ELF-1 (cell line): ENCODE data around the gene GRIN2D.

ENCODE experiments used
- DNase-seq: peaks from one replicate; pipeline ENCODE4 v3.0.0-alpha.2; 2016; ENCODE audit warnings: low read depth, low spot score

The GRIN2D gene

DNA sequence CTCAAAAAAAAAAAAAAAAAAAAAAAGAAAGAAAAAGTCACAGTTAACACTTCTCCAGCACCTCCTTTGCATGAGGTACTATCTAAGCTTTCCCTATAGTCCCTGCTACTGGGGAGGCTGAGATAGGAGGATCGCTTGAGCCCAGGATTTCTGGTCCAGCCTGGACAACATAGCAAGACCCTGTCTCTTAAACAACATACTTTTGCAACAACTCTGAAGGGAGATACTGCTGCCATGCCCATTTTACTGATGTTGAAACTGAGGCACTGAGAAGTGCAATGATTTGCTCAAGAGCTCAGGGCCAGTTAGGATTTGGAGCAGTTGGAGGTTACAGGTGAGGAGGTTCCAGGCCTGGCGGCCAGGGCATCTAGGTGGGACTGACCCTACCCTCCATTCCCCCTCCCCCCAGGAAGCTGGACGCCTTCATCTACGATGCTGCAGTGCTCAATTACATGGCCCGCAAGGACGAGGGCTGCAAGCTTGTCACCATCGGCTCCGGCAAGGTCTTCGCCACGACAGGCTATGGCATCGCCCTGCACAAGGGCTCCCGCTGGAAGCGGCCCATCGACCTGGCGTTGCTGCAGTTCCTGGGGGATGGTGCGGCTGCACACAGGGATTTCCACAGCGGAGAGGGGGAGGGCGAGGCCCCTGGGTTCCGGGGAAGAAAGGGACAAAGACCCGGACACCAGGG, 48.0 kb downstream of the GRIN2D start:
- no peak for DNase-seq

DNA sequence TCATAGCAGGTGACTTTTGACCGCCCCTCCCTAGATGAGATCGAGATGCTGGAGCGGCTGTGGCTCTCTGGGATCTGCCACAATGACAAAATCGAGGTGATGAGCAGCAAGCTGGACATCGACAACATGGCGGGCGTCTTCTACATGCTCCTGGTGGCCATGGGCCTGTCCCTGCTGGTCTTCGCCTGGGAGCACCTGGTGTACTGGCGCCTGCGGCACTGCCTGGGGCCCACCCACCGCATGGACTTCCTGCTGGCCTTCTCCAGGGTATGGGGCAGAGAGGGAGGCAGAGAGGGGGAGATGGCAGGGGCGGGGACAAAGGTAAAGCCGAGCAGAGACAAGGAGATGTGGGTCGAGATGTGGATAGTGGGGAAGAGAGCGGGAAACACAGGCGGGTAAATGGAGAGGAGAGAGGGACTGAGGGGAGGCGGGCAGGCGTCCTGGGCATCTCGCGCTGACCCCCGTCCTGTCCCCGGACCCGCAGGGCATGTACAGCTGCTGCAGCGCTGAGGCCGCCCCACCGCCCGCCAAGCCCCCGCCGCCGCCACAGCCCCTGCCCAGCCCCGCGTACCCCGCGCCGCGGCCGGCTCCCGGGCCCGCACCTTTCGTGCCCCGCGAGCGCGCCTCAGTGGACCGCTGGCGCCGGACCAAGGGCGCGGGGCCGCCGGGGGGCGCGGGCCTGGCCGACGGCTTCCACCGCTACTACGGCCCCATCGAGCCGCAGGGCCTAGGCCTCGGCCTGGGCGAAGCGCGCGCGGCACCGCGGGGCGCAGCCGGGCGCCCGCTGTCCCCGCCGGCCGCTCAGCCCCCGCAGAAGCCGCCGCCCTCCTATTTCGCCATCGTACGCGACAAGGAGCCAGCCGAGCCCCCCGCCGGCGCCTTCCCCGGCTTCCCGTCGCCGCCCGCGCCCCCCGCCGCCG, 48.9 kb downstream of the GRIN2D start:
- no peak for DNase-seq

DNA sequence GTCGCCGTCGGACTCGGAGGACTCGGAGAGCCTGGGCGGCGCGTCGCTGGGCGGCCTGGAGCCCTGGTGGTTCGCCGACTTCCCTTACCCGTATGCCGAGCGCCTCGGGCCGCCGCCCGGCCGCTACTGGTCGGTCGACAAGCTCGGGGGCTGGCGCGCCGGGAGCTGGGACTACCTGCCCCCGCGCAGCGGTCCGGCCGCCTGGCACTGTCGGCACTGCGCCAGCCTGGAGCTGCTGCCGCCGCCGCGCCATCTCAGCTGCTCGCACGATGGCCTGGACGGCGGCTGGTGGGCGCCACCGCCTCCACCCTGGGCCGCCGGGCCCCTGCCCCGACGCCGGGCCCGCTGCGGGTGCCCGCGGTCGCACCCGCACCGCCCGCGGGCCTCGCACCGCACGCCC, 49.8 kb downstream of the GRIN2D start:
- peak; percentile 20 for DNase-seq
